ENCODE measurements around the gene CELSR2.
"Not testable (repeated sequence)": the region's sequence is repeated elsewhere in the genome, so short reads cannot be mapped to it uniquely, and the experiment has no call there.

Gene CELSR2

GRCh38 chr1:109277434-109278204 is 28.3 kb downstream of the CELSR2 start:
- DNase-seq, result peak; percentile 53

GRCh38 chr1:109279615-109280278 is 30.4 kb downstream of the CELSR2 start:
- DNase-seq, result no peak

GRCh38 chr1:109280862-109281261 is 31.5 kb downstream of the CELSR2 start:
- DNase-seq, result no peak

- DNase-seq, result no peak
Observed at GRCh38 chr1:109281680-109282496, 32.5 kb downstream of the CELSR2 start.

- no peak for DNase-seq
Observed at GRCh38 chr1:109282497-109282951, 33.2 kb downstream of the CELSR2 start.

GRCh38 chr1:109282952-109283747 is 33.8 kb downstream of the CELSR2 start, which contains the start of gene PSRC1:
Gene PSRC1, minus strand, starts transcription at chr1:109283145.
- peak; percentile 96 for DNase-seq

- no peak for DNase-seq
Observed at GRCh38 chr1:109283748-109284600, 34.6 kb downstream of the CELSR2 start.

- DNase-seq, result not testable (repeated sequence)
Observed at GRCh38 chr1:109286762-109287161, 37.4 kb downstream of the CELSR2 start.

- no peak for DNase-seq
Observed at GRCh38 chr1:109290137-109290536, 40.8 kb downstream of the CELSR2 start.

GRCh38 chr1:109290998-109291397 is 41.7 kb downstream of the CELSR2 start:
- DNase-seq, result no peak

- no peak for DNase-seq
Observed at GRCh38 chr1:109292364-109292763, 43.0 kb downstream of the CELSR2 start.

GRCh38 chr1:109293026-109293425 is 43.7 kb downstream of the CELSR2 start:
- DNase-seq, result no peak

GRCh38 chr1:109294481-109294880 is 45.1 kb downstream of the CELSR2 start:
- no peak for DNase-seq

GRCh38 chr1:109295712-109296415 is 46.5 kb downstream of the CELSR2 start:
- no peak for DNase-seq

GRCh38 chr1:109296782-109297181 is 47.4 kb downstream of the CELSR2 start:
- no peak for DNase-seq

GRCh38 chr1:109298666-109299557 is 49.6 kb downstream of the CELSR2 start:
- peak; percentile 92 for DNase-seq

GRCh38 chr1:109299558-109300343 is 50.4 kb downstream of the CELSR2 start:
- peak; percentile 52 for DNase-seq

GRCh38 chr1:109300650-109301151 is 51.4 kb downstream of the CELSR2 start:
- no peak for DNase-seq

Measured in fibroblast of skin of abdomen (primary cell).